ENCODE measurements around the gene COL6A5. TPM values are rescaled to one million over a fixed set of nuclear protein-coding genes. Genes with fewer than 3 reads are reported as not detected.

The COL6A5 gene
- total and polyA plus RNA-seq, 12 donors, result not detected

DNA sequence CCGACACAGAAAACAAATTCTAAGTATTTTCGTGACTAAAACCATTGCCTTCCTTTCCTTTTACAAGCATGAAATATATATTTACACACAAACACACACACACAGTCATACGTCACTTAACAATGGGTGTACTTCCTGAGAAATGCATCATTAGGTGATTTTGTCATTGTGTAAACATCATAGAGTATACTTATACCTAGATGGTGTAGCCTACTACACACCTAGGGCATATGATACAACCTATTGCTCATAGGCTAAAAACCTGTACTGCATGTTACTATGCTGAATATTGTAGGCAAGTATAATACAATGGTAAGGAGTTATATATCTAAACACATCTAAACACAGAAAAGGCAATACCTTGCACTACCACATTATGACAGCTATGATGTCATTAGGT is 28.6 kb downstream of the COL6A5 start:
- no peak for ATAC-seq

DNA sequence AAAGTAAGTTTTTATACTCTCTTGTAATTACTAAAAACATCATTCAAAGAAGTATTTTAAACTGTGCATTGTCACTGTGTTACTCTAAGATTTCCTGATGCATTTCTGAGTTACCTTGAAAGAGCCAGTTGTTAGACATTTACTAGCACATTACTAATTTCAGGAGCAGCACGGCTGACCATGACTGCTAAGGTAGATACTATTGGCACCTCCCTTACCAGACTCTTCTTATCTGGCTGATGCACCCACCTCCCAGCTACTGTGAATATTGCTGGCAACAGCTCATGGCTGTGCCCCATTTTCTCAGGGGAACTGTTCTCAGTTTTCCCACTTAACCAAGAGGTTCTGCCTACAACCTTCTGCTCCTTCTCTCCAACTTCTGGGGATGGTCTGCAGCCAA is 29.4 kb downstream of the COL6A5 start:
- TF ChIP-seq, protein P1, sequence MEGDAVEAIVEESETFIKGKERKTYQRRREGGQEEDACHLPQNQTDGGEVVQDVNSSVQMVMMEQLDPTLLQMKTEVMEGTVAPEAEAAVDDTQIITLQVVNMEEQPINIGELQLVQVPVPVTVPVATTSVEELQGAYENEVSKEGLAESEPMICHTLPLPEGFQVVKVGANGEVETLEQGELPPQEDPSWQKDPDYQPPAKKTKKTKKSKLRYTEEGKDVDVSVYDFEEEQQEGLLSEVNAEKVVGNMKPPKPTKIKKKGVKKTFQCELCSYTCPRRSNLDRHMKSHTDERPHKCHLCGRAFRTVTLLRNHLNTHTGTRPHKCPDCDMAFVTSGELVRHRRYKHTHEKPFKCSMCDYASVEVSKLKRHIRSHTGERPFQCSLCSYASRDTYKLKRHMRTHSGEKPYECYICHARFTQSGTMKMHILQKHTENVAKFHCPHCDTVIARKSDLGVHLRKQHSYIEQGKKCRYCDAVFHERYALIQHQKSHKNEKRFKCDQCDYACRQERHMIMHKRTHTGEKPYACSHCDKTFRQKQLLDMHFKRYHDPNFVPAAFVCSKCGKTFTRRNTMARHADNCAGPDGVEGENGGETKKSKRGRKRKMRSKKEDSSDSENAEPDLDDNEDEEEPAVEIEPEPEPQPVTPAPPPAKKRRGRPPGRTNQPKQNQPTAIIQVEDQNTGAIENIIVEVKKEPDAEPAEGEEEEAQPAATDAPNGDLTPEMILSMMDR (IDR thresholded peaks at IDR 0.05), result no peak
- Histone ChIP-seq H3K36me3 (no peaks in the 10 kb centered on the region), H3K27me3 (peaks cover 0 to 5% (median 0%) of the 10 kb centered on the region in 7 donors), H3K4me1 (no peaks in the 10 kb centered on the region), H3K4me3 (no peak overlapping the region), H3K27ac (no peak overlapping the region), H3K9me3 (no peaks in the 10 kb centered on the region)
- WGBS, 2 donors, result 61 to 64% methylated on average over 1 of the region's 1 CpG
- DNase-seq (no peak), ATAC-seq (no peak)
- intact Hi-C loops (cut with DNase I), result no loop called here

More for the DNA sequence above, 28.6 kb downstream of the COL6A5 start:
- intact Hi-C loops (cut with DNase I), result no loop called here
- no peaks in the 10 kb centered on the region for H3K36me3 ChIP-seq
- no peak overlapping the region for H3K4me3 ChIP-seq
- H3K27ac ChIP-seq, result no peak overlapping the region
- H3K9me3 ChIP-seq, result no peaks in the 10 kb centered on the region
- WGBS, 2 donors, result 79 to 85% methylated on average over 3 of the region's 3 CpGs
- no peaks in the 10 kb centered on the region for H3K4me1 ChIP-seq
- no peak for DNase-seq
- peaks cover 0 to 7% (median 0%) of the 10 kb centered on the region in 7 donors for H3K27me3 ChIP-seq
- TF ChIP-seq, protein P1 (IDR thresholded peaks at IDR 0.05), result no peak

DNA sequence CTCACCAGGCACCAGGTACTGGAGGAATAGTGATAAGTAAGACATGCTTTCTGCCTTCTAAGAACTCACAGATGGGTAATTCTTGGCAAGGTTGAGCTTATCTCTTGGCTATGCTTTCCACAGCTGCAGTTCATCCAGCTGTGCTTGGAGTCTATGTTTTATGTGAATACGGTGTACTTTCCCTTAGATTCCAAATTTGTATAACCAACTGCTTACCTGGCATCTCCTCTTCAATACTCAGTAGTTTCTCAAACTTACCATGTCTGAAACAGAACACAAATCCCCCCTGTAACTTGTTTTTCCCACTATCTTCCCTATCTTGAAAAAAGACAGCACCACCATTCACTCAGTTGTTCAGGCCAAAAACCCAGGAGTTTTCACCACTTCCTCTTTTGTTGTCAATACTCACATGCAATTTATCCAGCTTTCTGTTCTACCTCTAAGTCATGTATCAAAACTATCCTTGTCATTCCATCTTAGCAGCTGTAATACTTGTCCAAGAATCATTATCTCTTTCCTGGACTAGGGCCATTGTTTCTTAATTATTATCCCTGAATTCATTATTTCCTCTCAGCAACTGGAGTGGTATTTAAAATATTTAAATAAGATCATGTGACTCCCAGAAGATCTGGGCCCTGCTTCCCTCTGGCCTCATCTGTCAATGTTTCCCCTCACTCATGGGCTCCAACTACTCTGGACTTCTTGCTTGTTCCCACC is 32.6 kb downstream of the COL6A5 start:
- H3K4me3 ChIP-seq, result no peak overlapping the region
- H3K36me3 ChIP-seq, result no peaks in the 10 kb centered on the region
- no peaks in the 10 kb centered on the region for H3K4me1 ChIP-seq
- intact Hi-C loops (cut with DNase I), result no loop called here
- ATAC-seq, result no peak
- peaks cover 0 to 6% (median 0%) of the 10 kb centered on the region in 7 donors for H3K27me3 ChIP-seq
- 63 to 77% methylated on average over 1 of the region's 1 CpG for WGBS, 2 donors
- H3K9me3 ChIP-seq, result no peaks in the 10 kb centered on the region
- H3K27ac ChIP-seq, result no peak overlapping the region
- no peak for DNase-seq
- TF ChIP-seq, protein P1 (IDR thresholded peaks at IDR 0.05), result no peak

DNA sequence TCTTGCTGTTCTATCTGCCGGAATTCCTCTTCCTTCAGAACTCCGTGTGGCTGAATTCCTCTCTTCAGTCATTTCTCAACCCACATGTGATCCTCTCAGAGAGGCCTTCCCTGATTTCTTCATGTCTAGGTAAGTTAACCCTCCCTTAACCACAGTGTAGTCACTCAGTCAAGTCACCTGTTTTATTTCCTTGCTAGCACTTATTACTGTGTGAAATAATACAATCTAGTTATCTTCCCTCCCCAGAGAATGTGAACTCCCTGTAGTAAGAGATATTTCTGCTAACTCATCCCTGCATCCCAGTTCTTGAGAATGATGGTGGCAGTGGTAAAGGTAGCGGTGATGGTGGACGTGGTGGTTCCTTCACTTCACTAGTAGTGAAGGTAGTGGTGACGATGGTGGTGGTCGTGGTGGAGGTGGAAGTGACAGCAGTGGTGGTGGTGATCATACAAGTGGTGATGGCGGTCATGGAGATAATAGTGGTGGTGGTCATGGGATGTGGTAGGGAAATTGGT is 33.3 kb downstream of the COL6A5 start:
- WGBS, 2 donors, result 79 to 81% methylated on average over 7 of the region's 7 CpGs
- Histone ChIP-seq H3K4me1 (no peaks in the 10 kb centered on the region), H3K9me3 (no peaks in the 10 kb centered on the region), H3K4me3 (no peak overlapping the region), H3K36me3 (no peaks in the 10 kb centered on the region), H3K27me3 (peaks cover 0 to 6% (median 0%) of the 10 kb centered on the region in 7 donors), H3K27ac (no peak overlapping the region)
- TF ChIP-seq, protein P1 (IDR thresholded peaks at IDR 0.05), result no peak
- no peak for ATAC-seq
- DNase-seq, result no peak
- intact Hi-C loops (cut with DNase I), result no loop called here
